ENCODE data around the gene BORCS6. TPM values are rescaled to one million over a fixed set of nuclear protein-coding genes. Genes with fewer than 3 reads are reported as not detected.

The BORCS6 gene
- total and polyA plus RNA-seq, 2 of the 4 experiments (the other 2 are of a cell fraction) = 2.7 to 3.3 TPM

DNA sequence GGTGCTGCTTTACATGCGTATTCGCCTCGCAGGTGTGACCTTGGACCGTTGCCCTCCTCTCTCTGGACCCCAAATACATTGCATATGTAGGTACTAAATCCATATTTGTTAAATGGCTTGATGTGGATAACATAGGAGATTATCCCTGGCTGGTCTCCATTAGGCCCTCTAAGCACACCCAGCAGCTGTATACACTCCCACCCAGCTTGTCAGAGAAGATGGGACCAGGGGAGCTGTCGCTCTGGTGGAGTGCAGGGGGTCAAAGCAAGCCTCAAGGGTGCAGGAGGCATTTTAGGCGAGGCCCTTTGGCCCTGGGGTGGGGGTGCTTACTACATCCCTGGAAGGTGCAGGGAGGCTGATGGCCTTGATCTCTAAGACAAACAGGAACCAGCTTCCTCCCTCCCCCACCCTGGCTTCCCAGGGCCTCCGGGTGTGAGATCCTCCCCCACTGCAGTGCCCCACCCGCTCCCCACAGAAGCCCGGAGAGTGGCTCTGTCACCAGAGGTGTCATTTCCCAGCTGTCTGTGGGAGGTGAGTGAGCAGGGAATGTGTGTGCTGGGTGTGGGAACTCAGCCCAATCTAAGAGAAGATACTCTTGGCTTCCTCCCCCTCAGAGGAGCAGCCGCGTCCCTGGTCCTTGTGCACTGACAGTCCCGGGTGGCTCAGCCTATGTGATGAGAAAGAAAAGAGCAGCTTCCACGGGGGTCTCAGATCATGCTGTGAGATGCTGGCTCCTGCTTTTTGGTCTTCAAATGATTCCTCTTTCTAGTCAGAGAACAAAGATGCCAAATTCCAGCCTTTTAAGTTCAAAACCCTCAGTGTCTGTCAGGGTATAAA, 25.8 kb downstream of the BORCS6 start:
- H3K4me1 ChIP-seq (ENCODE audit: control insufficient read depth, insufficient read depth, low read length) = peaks cover 26% of the 10 kb centered on the region
- POLR2A ChIA-PET (ENCODE audit: unreplicated experiment) = no interaction called here
- peak overlapping the region; percentile 36; the same call in 1 of the 2 replicates for H3K23ac ChIP-seq (ENCODE audit: low read depth, low read length)
- peak overlapping the region; percentile 37; the same call in 1 of the 2 replicates for H2AK5ac ChIP-seq (ENCODE audit: low read depth, low read length)
- intact Hi-C loops (cut with micrococcal nuclease) (no loop called here), in situ Hi-C loops (cut with MboI; ENCODE audit: low sequenced_read_pairs) (loop anchor here (25.0 kb wide), 1 partner anchor 927 kb away; the partner anchor contains the start of genes DVL2, GABARAP and PHF23), dilution Hi-C loops (cut with HindIII; ENCODE audit: low sequenced_read_pairs, unreplicated experiment) (no loop called here)
- TF ChIP-seq, protein P1, sequence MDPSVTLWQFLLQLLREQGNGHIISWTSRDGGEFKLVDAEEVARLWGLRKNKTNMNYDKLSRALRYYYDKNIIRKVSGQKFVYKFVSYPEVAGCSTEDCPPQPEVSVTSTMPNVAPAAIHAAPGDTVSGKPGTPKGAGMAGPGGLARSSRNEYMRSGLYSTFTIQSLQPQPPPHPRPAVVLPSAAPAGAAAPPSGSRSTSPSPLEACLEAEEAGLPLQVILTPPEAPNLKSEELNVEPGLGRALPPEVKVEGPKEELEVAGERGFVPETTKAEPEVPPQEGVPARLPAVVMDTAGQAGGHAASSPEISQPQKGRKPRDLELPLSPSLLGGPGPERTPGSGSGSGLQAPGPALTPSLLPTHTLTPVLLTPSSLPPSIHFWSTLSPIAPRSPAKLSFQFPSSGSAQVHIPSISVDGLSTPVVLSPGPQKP (IDR thresholded peaks at IDR 0.05; ENCODE audit: borderline replicate concordance, low read depth, low read length) = no peak
- TF ChIP-seq MAZ (IDR thresholded peaks at IDR 0.05; ENCODE audit: borderline replicate concordance, low read depth, low read length) (peak; percentile 64), BHLHE40 (IDR thresholded peaks at IDR 0.05; ENCODE audit: low read depth, low read length) (peak; percentile 41; the same call in 1 of the 2 replicates)
- H4K91ac ChIP-seq (ENCODE audit: insufficient read depth, low read depth, low read length) = peak overlapping the region; percentile 41
- H4K8ac ChIP-seq (ENCODE audit: low read depth in 2 of 2, low read length in 2 of 2) = peak overlapping the region; percentile 93 to 98; a peak in 3 of 4 replicates
- H2BK5ac ChIP-seq (ENCODE audit: low read depth, low read length, poor library complexity, severe bottlenecking) = peak overlapping the region; percentile 85
- no peaks in the 10 kb centered on the region for H3K27me3 ChIP-seq (ENCODE audit: control insufficient read depth, insufficient read depth, low read length)
- no peak overlapping the region for H2AK9ac ChIP-seq (replicated peaks; ENCODE audit: low read depth, low read length, poor library complexity)
- H3K14ac ChIP-seq (replicated peaks; ENCODE audit: low read depth, low read length) = peak overlapping the region; percentile 24; the same call in 1 of the 2 replicates
- peaks cover 12% of the 10 kb centered on the region for H3K36me3 ChIP-seq (ENCODE audit: control insufficient read depth, insufficient read depth, low read length)
- H3K18ac ChIP-seq (ENCODE audit: low read depth, low read length) = peak overlapping the region; percentile 24; the same call in 1 of the 2 replicates
- H3K9me3 ChIP-seq (ENCODE audit: control insufficient read depth, insufficient read depth, low read length) = no peaks in the 10 kb centered on the region
- H3K56ac ChIP-seq (ENCODE audit: extremely low read depth, insufficient read depth, low read length) = no peak overlapping the region
- ATAC-seq (ENCODE audit: low read depth) (peak; percentile 25), DNase-seq (peak; percentile 59)
- H3K27ac ChIP-seq (ENCODE audit: insufficient read depth, low read length) = peak overlapping the region; percentile 28
- BruUV-seq (replicated peaks) = no TSS peak
- no peak overlapping the region for H3K4me3 ChIP-seq (ENCODE audit: insufficient read depth, low read depth, low read length)
- H3K4ac ChIP-seq (ENCODE audit: low read depth, low read length) = peak overlapping the region; percentile 86
- peaks cover 11% of the 10 kb centered on the region for H4K20me1 ChIP-seq (ENCODE audit: insufficient read depth, low read length)
- H2BK15ac ChIP-seq (ENCODE audit: low read depth, low read length) = 0 out of 3 replicates have a peak overlapping the region, but pooled peaks have one; percentile 15
- peak overlapping the region; percentile 23; the same call in 1 of the 2 replicates for H2BK120ac ChIP-seq (ENCODE audit: low read depth, low read length)
- H3K9me1 ChIP-seq (ENCODE audit: insufficient read depth, low read length) = peaks cover 7% of the 10 kb centered on the region
- WGBS, 2 experiments (ENCODE audit: extremely low coverage in 2 of 2, insufficient read length in 1 of 2) = no CpG with 5 or more reads among the region's 13 CpGs
- peak overlapping the region; percentile 59 for H2AFZ ChIP-seq (replicated peaks; ENCODE audit: low read length, poor library complexity)
- H3K4me2 ChIP-seq (ENCODE audit: low read depth, low read length) = peak overlapping the region; percentile 34
- H3K79me1 ChIP-seq (ENCODE audit: low read depth in 1 of 2, low read length in 2 of 2) = peaks cover 21 to 34% of the 10 kb centered on the region in 2 experiments
- H4K5ac ChIP-seq (ENCODE audit: low read depth, low read length) = peak overlapping the region; percentile 99
- 0 out of 2 replicates have a peak overlapping the region, but pooled peaks have one; percentile 28 for H3K9ac ChIP-seq (ENCODE audit: low read depth, low read length)
- no peak overlapping the region for H2BK20ac ChIP-seq (ENCODE audit: low read depth, low read length)
- CTCF ChIA-PET = no interaction called here

Measured in IMR-90 (cell line).